NB4 (cell line): ENCODE measurements around the gene SMYD3.

Experiments
- MAX ChIP-seq: IDR thresholded peaks from 2 replicates; pipeline ENCODE4 v1.6.1; 2011; ENCODE audit warnings: low read depth, low read length
- MYC ChIP-seq: IDR thresholded peaks from 2 replicates; pipeline ENCODE4 v1.6.1; 2011; ENCODE audit warnings: low read depth, low read length
- POLR2A ChIP-seq: IDR thresholded peaks from 2 replicates; pipeline ENCODE4 v1.6.1; 2011; ENCODE audit warnings: mild to moderate bottlenecking; ENCODE audit not compliant: insufficient read length; ENCODE audit errors: extremely low read depth
- TF ChIP-seq, protein P1 (sequence below): IDR thresholded peaks from one replicate; pipeline ENCODE4 v1.5.1; 2012; ENCODE audit warnings: low read depth, low read length

DNA sequence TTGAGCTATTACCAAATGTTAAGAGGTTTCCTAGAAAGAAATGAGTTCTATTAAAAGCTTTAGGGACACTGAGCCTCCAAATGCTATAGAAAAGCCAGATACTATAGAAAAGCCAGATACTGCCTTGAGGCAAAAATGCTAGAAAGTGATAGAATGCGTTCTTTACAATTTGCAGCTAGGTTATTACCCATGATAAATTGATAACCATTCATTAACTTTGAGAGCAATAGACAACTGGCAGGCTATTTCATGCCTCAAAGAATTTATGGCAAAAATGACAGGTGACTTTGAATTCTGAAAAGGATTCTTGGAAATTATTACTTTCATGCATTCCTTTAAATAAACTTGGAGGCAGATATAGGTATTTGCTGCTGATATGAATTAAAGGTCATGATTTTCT, 51.6 kb downstream of the SMYD3 start:
- TF ChIP-seq MAX: no peak
- TF ChIP-seq, protein P1, sequence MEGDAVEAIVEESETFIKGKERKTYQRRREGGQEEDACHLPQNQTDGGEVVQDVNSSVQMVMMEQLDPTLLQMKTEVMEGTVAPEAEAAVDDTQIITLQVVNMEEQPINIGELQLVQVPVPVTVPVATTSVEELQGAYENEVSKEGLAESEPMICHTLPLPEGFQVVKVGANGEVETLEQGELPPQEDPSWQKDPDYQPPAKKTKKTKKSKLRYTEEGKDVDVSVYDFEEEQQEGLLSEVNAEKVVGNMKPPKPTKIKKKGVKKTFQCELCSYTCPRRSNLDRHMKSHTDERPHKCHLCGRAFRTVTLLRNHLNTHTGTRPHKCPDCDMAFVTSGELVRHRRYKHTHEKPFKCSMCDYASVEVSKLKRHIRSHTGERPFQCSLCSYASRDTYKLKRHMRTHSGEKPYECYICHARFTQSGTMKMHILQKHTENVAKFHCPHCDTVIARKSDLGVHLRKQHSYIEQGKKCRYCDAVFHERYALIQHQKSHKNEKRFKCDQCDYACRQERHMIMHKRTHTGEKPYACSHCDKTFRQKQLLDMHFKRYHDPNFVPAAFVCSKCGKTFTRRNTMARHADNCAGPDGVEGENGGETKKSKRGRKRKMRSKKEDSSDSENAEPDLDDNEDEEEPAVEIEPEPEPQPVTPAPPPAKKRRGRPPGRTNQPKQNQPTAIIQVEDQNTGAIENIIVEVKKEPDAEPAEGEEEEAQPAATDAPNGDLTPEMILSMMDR: no peak
- no peak for TF ChIP-seq POLR2A
- no peak for TF ChIP-seq MYC
